Measurements from ENCODE around the gene ARHGAP18.
"Not testable (repeated sequence)": the region's sequence is repeated elsewhere in the genome, so short reads cannot be mapped to it uniquely, and the experiment has no call there.

Gene ARHGAP18

DNA sequence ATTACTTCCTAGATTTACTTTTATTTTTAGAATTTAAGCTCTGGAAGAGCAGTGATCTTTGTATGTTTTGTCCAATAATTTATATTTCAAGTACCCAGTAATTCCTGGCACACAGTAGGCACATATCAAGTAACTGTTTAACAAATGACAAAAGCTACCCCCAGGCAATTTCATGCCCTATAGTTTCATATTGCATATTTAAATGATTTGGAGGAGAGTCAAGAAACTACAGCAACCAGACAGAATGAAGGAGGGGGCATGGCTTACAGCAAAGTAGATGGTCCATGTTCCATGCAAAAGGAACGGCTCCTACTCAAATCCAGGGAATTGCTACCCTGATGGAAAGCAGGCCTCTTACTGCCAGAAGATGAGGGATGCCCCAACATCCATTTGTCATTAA lies 113.5 kb downstream of the ARHGAP18 start:
- Histone ChIP-seq H3K4me3 (ENCODE audit: low read length) (no peak overlapping the region), H3K36me3 (ENCODE audit: insufficient read depth, low read length) (peaks cover 61% of the 10 kb centered on the region), H3K27me3 (ENCODE audit: control insufficient read depth, insufficient read depth, low read length) (no peaks in the 10 kb centered on the region), H3K4me1 (ENCODE audit: control insufficient read depth, insufficient read depth, low read length) (peaks cover 7% of the 10 kb centered on the region), H3K9ac (ENCODE audit: low read depth, low read length) (no peak overlapping the region), H3K4me2 (ENCODE audit: low read length) (no peak overlapping the region), H3K9me3 (replicated peaks; ENCODE audit: low read length) (no peaks in the 10 kb centered on the region)

DNA sequence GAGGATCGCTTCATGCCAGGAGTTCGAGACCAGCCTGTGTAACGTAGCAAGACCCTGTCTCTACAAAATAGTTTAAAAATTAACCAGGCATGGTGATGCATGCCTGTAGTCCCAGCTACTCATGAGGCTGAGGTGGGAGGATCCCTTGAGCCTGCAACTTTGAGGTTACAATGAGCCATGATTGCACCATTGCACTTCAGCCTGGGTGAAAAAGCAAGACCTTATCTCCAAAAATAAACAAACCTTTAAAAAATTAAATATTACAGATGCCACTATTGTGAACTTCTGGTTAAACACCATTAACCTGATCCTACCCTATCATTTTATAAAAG lies 116.8 kb downstream of the ARHGAP18 start:
- H3K9ac ChIP-seq (ENCODE audit: low read depth, low read length), result no peak overlapping the region

DNA sequence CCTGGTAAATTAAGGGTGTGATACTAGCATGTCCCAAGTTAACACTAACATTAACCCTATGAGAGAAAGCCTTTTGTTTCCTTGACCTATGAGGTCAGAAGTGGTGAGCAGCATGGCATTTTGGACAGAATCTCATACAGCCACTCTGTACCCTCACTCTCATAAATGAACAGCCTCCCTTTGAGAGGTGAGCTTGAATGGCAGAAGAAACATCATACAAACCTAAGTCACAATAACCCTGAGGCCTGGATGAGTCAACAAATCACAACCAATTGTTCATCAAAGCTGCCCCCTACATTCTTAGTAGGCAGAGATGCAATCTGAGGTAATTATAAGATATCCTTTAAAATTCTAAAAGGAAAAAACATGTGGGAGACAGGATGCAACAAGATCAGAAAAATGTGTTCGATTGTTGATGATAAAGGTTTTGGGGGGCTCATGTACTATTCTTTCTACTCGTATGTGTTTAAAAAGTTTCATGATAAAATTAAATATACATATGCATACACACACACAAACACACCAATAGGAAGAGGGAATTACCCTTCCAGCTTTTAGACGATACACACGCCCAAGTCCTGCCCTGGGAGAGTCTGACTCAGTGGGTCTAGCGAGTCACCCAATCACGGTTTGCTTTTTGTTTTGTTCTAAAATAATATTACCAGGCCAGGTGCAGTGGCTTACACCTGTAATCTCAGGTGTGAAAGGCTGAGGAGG lies 117.3 kb downstream of the ARHGAP18 start:
- H3K4me3 ChIP-seq (ENCODE audit: low read length), result no peak overlapping the region
- H3K9ac ChIP-seq (ENCODE audit: low read depth, low read length), result no peak overlapping the region
- H3K4me2 ChIP-seq (ENCODE audit: low read length), result no peak overlapping the region
- no peaks in the 10 kb centered on the region for H3K27me3 ChIP-seq (ENCODE audit: control insufficient read depth, insufficient read depth, low read length)
- peaks cover 15% of the 10 kb centered on the region for H3K4me1 ChIP-seq (ENCODE audit: control insufficient read depth, insufficient read depth, low read length)
- H3K9me3 ChIP-seq (replicated peaks; ENCODE audit: low read length), result no peaks in the 10 kb centered on the region
- peaks cover 51% of the 10 kb centered on the region for H3K36me3 ChIP-seq (ENCODE audit: insufficient read depth, low read length)

More for the DNA sequence above, 116.8 kb downstream of the ARHGAP18 start:
- Histone ChIP-seq H3K27me3 (ENCODE audit: control insufficient read depth, insufficient read depth, low read length) (no peaks in the 10 kb centered on the region), H3K4me3 (ENCODE audit: low read length) (no peak overlapping the region), H3K4me1 (ENCODE audit: control insufficient read depth, insufficient read depth, low read length) (peaks cover 15% of the 10 kb centered on the region), H3K9me3 (replicated peaks; ENCODE audit: low read length) (no peaks in the 10 kb centered on the region), H3K4me2 (ENCODE audit: low read length) (no peak overlapping the region), H3K36me3 (ENCODE audit: insufficient read depth, low read length) (peaks cover 49% of the 10 kb centered on the region)

DNA sequence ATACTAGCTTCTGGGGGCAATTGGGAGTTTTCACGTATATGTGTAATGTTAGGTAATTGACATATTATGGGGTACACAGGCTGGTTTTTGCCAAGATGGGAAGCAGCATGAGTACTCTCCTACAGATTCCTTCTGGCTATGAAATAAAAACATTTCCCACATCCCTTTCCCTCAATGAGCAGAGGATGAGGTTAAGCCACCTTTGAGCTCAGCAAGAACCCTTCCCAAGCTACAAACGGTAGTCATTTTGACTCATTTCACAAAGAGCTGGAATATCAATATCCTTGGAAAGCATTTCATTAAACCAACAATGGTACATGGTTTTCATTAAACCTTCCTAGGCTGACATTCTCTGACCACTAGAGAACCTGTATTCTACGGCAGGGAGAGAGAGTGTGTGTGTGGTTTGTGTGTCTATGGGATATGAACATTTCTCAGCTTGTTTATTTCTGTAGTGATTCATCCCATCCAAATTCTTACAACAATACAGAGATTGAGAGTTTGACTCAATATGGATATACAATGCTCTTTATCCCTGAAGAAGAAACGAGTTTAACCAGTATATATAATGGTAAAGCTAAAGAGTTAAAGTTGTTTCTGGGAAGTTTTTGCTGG lies 119.5 kb downstream of the ARHGAP18 start:
- Histone ChIP-seq H3K4me2 (ENCODE audit: low read length) (peak overlapping the region; percentile 22), H3K27me3 (ENCODE audit: control insufficient read depth, insufficient read depth, low read length) (no peaks in the 10 kb centered on the region), H3K4me1 (ENCODE audit: control insufficient read depth, insufficient read depth, low read length) (peaks cover 27% of the 10 kb centered on the region), H3K9ac (ENCODE audit: low read depth, low read length) (no peak overlapping the region), H3K4me3 (ENCODE audit: low read length) (no peak overlapping the region), H3K9me3 (replicated peaks; ENCODE audit: low read length) (no peaks in the 10 kb centered on the region), H3K36me3 (ENCODE audit: insufficient read depth, low read length) (peaks cover 56% of the 10 kb centered on the region)

DNA sequence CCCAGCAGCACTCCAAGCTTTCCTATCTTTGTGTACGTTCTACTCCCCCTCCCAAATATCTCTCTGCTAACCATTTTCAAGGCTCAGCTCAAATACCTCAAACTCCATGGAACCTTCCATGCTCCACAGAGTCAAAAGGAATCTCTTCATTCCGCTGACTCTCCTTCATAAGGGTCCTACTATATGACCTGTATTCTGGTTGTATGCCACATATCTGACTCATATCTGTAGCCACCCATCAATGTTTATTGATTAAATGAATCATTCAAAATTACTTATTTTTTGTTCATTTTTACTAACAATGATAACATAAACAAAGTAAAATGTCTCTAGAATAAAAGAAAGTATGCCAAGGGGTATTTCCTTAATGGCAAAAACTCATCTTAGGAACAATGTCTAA lies 123.2 kb downstream of the ARHGAP18 start:
- peaks cover 58% of the 10 kb centered on the region for H3K36me3 ChIP-seq (ENCODE audit: insufficient read depth, low read length)
- H3K9me3 ChIP-seq (replicated peaks; ENCODE audit: low read length), result no peaks in the 10 kb centered on the region
- no peak overlapping the region for H3K4me3 ChIP-seq (ENCODE audit: low read length)

DNA sequence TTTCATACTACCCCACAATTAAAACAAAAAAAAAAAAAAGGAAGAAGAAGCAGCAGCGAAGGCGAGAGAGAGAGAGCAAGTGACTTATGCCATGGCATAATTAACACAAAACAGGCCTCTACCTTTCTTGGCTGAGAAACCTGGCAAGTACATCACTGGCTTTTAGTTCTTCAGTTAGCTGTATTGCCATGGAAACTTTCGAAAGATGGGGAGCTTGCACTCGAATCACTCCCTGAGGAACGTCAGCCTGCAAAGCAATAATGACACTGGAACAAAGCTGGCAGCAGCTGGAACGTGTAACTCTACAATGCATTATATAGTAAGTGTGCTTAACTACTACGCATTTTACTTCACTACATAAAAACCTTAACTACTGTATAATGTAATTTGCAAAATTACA lies 126.1 kb downstream of the ARHGAP18 start:
- peaks cover 69% of the 10 kb centered on the region for H3K36me3 ChIP-seq (ENCODE audit: insufficient read depth, low read length)

More for the DNA sequence above, 123.2 kb downstream of the ARHGAP18 start:
- Histone ChIP-seq H3K4me1 (ENCODE audit: control insufficient read depth, insufficient read depth, low read length) (peaks cover 27% of the 10 kb centered on the region), H3K4me2 (ENCODE audit: low read length) (no peak overlapping the region), H3K9ac (ENCODE audit: low read depth, low read length) (no peak overlapping the region), H3K27me3 (ENCODE audit: control insufficient read depth, insufficient read depth, low read length) (no peaks in the 10 kb centered on the region)

DNA sequence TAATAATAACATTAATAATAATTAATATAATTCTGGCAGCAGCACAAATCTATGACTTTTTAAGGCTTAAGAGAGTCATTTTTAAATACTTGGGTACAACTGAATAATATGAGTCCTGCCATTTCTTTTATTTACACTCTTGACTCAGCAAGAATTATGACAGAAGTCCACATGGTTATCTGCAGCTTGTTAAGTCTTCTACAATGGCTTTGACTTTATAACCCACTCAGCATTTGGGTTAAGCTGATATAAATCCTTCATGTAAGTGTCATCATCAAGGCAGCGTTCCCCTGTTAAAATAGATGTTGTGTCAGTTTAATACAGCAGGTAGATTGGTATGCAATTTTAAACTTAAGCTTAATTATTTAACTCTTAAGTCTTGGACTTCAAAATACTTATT lies 131.7 kb downstream of the ARHGAP18 start:
- Histone ChIP-seq H3K4me1 (ENCODE audit: control insufficient read depth, insufficient read depth, low read length) (peaks cover 17% of the 10 kb centered on the region), H3K27me3 (ENCODE audit: control insufficient read depth, insufficient read depth, low read length) (no peaks in the 10 kb centered on the region), H3K9ac (ENCODE audit: low read depth, low read length) (no peak overlapping the region), H3K9me3 (replicated peaks; ENCODE audit: low read length) (no peaks in the 10 kb centered on the region), H3K4me3 (ENCODE audit: low read length) (no peak overlapping the region), H3K4me2 (ENCODE audit: low read length) (no peak overlapping the region), H3K36me3 (ENCODE audit: insufficient read depth, low read length) (peaks cover 54% of the 10 kb centered on the region)

More for the DNA sequence above, 126.1 kb downstream of the ARHGAP18 start:
- Histone ChIP-seq H3K27me3 (ENCODE audit: control insufficient read depth, insufficient read depth, low read length) (no peaks in the 10 kb centered on the region), H3K9ac (ENCODE audit: low read depth, low read length) (no peak overlapping the region), H3K9me3 (replicated peaks; ENCODE audit: low read length) (no peaks in the 10 kb centered on the region), H3K4me1 (ENCODE audit: control insufficient read depth, insufficient read depth, low read length) (peaks cover 11% of the 10 kb centered on the region), H3K4me2 (ENCODE audit: low read length) (no peak overlapping the region), H3K4me3 (ENCODE audit: low read length) (no peak overlapping the region)

DNA sequence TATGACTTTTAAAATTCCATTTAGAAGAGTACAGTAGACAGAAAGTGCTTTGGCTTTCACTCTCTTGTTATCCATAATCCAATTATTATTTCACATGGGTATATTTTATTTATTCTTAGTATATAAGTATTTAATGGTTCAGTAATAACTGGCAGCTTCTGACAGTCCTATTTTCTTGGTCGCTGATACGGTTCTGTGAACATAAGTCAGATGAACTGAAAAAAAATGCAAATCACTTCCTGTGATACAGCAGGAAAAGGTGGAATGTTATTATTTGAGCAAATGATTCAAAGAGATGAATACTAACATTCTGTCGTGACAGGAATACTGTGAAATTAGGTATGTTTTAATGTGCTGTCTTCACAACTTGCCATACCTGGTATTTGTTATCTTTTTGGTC lies 132.3 kb downstream of the ARHGAP18 start:
- no peak overlapping the region for H3K4me3 ChIP-seq (ENCODE audit: low read length)
- H3K4me2 ChIP-seq (ENCODE audit: low read length), result no peak overlapping the region
- peaks cover 17% of the 10 kb centered on the region for H3K4me1 ChIP-seq (ENCODE audit: control insufficient read depth, insufficient read depth, low read length)
- no peaks in the 10 kb centered on the region for H3K9me3 ChIP-seq (replicated peaks; ENCODE audit: low read length)
- no peaks in the 10 kb centered on the region for H3K27me3 ChIP-seq (ENCODE audit: control insufficient read depth, insufficient read depth, low read length)
- H3K36me3 ChIP-seq (ENCODE audit: insufficient read depth, low read length), result peaks cover 48% of the 10 kb centered on the region
- H3K9ac ChIP-seq (ENCODE audit: low read depth, low read length), result no peak overlapping the region

DNA sequence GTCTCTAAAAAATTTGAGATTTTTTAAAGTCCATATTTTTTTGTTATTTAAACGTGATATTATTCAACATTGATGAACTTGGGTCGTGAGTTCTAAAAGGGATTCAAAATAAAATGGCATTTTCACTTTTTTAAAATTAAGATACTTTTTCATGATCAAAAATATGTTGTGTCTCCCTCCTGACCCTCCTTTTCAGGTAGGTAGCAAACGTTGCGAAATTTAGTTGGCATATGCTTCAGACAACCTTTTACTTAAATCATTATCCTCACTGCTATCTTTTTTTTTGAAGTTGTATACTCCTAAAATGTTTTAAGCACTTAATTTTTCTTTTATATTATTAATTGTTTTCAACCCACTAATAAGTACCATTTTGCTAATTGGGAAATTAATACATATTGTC lies 133.5 kb downstream of the ARHGAP18 start:
- H3K4me1 ChIP-seq (ENCODE audit: control insufficient read depth, insufficient read depth, low read length), result peaks cover 17% of the 10 kb centered on the region
- peaks cover 40% of the 10 kb centered on the region for H3K36me3 ChIP-seq (ENCODE audit: insufficient read depth, low read length)
- no peak overlapping the region for H3K4me2 ChIP-seq (ENCODE audit: low read length)
- no peak overlapping the region for H3K9ac ChIP-seq (ENCODE audit: low read depth, low read length)
- no peaks in the 10 kb centered on the region for H3K27me3 ChIP-seq (ENCODE audit: control insufficient read depth, insufficient read depth, low read length)
- no peak overlapping the region for H3K4me3 ChIP-seq (ENCODE audit: low read length)
- no peaks in the 10 kb centered on the region for H3K9me3 ChIP-seq (replicated peaks; ENCODE audit: low read length)

DNA sequence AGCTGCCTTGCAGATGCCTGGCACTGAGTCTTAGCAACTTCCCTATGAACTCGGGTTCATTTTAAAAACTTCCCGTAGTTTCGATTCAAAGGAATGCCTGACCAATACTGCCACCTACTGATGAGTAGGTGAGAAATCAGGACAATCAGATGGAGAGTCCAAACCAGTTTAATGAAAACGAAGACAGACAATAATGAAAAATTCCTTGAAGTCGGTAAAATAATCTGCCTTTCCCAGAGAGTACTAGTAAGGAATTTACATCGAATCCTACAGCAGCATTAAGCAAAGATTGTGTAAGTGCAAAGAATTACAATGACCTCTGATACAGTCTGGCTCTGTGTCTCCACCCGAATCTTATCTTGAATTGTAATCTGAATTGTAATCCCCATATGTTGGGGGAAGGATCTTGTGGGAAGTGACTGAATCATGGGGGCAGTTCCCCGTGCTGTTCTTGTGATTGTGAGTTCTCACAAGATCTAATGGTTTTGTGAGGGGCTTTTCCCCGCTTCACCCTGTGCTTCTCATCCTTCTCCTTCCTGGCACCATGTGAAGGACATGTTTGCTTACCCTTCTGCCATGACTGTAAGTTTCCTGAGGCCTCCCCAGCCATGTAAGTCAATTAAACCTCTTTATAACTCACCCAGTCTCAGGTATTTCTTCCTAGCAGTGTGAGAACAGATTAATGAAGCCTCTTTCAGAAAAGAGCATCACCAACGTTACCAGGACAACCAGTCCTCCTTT lies 134.4 kb downstream of the ARHGAP18 start:
- Histone ChIP-seq H3K9me3 (replicated peaks; ENCODE audit: low read length) (no peaks in the 10 kb centered on the region), H3K36me3 (ENCODE audit: insufficient read depth, low read length) (peaks cover 35% of the 10 kb centered on the region), H3K4me3 (ENCODE audit: low read length) (no peak overlapping the region), H3K27me3 (ENCODE audit: control insufficient read depth, insufficient read depth, low read length) (no peaks in the 10 kb centered on the region), H3K4me1 (ENCODE audit: control insufficient read depth, insufficient read depth, low read length) (peaks cover 17% of the 10 kb centered on the region), H3K9ac (ENCODE audit: low read depth, low read length) (no peak overlapping the region), H3K4me2 (ENCODE audit: low read length) (peak overlapping the region; percentile 49)

DNA sequence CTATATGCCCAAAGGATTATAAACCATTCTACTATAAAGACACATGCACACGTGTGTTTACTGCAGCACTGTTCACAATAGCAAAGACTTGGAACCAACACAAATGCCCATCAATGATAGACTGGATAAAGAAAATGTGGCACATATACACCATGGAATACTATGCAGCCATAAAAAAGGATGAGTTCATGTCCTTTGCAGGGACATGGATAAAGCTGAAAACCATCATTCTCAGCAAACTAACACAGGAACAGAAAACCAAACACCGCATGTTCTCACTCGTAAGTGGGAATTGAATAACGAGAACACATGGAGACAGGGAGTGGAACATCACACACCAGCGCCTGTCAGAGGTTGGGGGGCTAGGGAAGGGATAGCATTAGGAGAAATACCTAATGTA lies 135.4 kb downstream of the ARHGAP18 start:
- not testable (repeated sequence) for H3K4me3 ChIP-seq (ENCODE audit: low read length); H3K4me2 ChIP-seq (ENCODE audit: low read length); H3K9me3 ChIP-seq (replicated peaks; ENCODE audit: low read length); H3K9ac ChIP-seq (ENCODE audit: low read depth, low read length); H3K27me3 ChIP-seq (ENCODE audit: control insufficient read depth, insufficient read depth, low read length)
- H3K36me3 ChIP-seq (ENCODE audit: insufficient read depth, low read length), result peaks cover 35% of the 10 kb centered on the region
- peaks cover 17% of the 10 kb centered on the region for H3K4me1 ChIP-seq (ENCODE audit: control insufficient read depth, insufficient read depth, low read length)
